Stimulated activated CD4-positive, alpha-beta T cell treated with anti-CD3 and anti-CD28 coated beads, Interleukin-1b, Interleukin-23, amount 100 ng/mL, for 48 hours (primary cell): ENCODE results near the gene NAPB.

Source experiments
- DNase-seq: peaks from one replicate; pipeline ENCODE4 v3.0.0-alpha.2; 2020

The NAPB gene

GRCh38 chr20:23437126-23437899, 16.0 kb upstream of the NAPB start:
- no peak for DNase-seq

GRCh38 chr20:23436681-23437080, 15.4 kb upstream of the NAPB start:
- no peak for DNase-seq

- no peak for DNase-seq
Observed at GRCh38 chr20:23435626-23436539, 14.6 kb upstream of the NAPB start.

- no peak for DNase-seq
Observed at GRCh38 chr20:23434521-23435313, 13.4 kb upstream of the NAPB start.

GRCh38 chr20:23433628-23434027, 12.3 kb upstream of the NAPB start:
- DNase-seq, result no peak

GRCh38 chr20:23425129-23425528, 3.8 kb upstream of the NAPB start:
- no peak for DNase-seq

GRCh38 chr20:23419995-23420901, 1.0 kb downstream of the NAPB start:
- DNase-seq, result peak; percentile 42

- no peak for DNase-seq
Observed at GRCh38 chr20:23419657-23419994, 1.7 kb downstream of the NAPB start.

- DNase-seq, result no peak
Observed at GRCh38 chr20:23417861-23418260, 3.4 kb downstream of the NAPB start.

GRCh38 chr20:23415959-23416583, 5.2 kb downstream of the NAPB start:
- no peak for DNase-seq

- DNase-seq, result no peak
Observed at GRCh38 chr20:23415555-23415954, 5.7 kb downstream of the NAPB start.

GRCh38 chr20:23414526-23415188, 6.6 kb downstream of the NAPB start:
- DNase-seq, result no peak

GRCh38 chr20:23413862-23414422, 7.3 kb downstream of the NAPB start:
- DNase-seq, result no peak

GRCh38 chr20:23412026-23412425, 9.3 kb downstream of the NAPB start:
- DNase-seq, result no peak

GRCh38 chr20:23410916-23411695, 10.2 kb downstream of the NAPB start:
- no peak for DNase-seq

- DNase-seq, result no peak
Observed at GRCh38 chr20:23409800-23410199, 11.5 kb downstream of the NAPB start.

GRCh38 chr20:23408957-23409356, 12.3 kb downstream of the NAPB start:
- no peak for DNase-seq

- no peak for DNase-seq
Observed at GRCh38 chr20:23407781-23408464, 13.4 kb downstream of the NAPB start.

GRCh38 chr20:23406880-23407279, 14.4 kb downstream of the NAPB start:
- no peak for DNase-seq
